ENCODE measurements around the gene HPSE2.

DNA sequence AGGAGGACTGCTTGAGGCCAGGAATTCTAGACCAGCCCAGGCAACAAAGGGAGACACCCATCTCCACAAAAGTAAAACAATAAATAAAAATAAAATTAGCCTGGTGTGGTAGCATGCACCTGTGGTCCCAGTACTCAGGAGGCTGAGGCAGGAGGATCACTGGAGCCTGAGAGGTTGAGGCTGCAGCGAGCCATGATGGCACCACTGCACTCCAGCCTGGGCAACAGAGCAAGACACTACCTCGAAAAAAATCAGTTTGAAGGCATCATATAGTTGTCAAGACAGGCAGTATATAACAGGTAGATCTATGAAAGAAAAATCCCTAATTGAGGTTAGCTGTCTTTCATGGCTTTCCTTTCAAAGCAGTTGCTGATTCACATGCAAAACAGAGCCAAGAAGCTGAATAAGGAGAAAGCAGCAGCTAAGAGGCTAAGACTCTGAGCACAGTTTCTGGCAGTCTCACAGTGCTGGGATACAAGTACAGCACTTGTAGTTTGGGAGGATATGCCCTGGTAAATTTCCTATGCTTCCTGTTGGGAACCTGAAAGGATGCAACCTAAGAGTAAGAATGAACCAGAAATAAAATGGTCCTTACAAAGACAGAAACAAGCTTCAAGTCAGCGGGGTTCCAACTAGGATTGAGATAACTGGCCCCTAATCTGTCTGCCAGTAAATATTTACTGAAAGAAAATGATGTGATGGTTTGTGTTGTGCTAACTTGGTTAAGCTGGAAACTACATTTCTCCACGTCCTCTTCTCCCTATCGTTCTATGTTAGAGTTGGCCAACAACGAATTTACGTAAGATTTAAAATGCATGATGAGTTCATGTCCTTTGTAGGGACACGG is 420.4 kb downstream of the HPSE2 start:
- TF ChIP-seq EP300 (IDR thresholded peaks at IDR 0.05; ENCODE audit: borderline replicate concordance), result no peak
- TF ChIP-seq NFIC (IDR thresholded peaks at IDR 0.05), result no peak
- no peak for TF ChIP-seq RAD21 (IDR thresholded peaks at IDR 0.05; ENCODE audit: low read depth)
